ENCODE measurements around the gene NAPG.
A peak's percentile ranks its signal among the peaks of the same experiment; 100 is the strongest.
"Not testable (repeated sequence)": the region's sequence is repeated elsewhere in the genome, so short reads cannot be mapped to it uniquely, and the experiment has no call there.

The NAPG gene

GRCh38 chr18:10557085-10557677, 31.4 kb downstream of the NAPG start:
- no peak for ATAC-seq
- Mint-ChIP-seq H3K27ac (peak overlapping the region in 1 of 2 donors; percentile 69), H3K27me3 (no peaks in the 10 kb centered on the region), H3K4me1 (peaks cover 12% of the 10 kb centered on the region), H3K4me3 (no peak overlapping the region), H3K9me3 (no peaks in the 10 kb centered on the region)
- no peak for DNase-seq

- Mint-ChIP-seq H3K27ac (peak overlapping the region; percentile 15 to 50), H3K27me3 (no peaks in the 10 kb centered on the region), H3K9me3 (no peaks in the 10 kb centered on the region), H3K4me1 (peaks cover 12% of the 10 kb centered on the region), H3K4me3 (no peak overlapping the region)
- ATAC-seq (no peak), DNase-seq (no peak)
Measured at GRCh38 chr18:10558243-10558966, 32.6 kb downstream of the NAPG start.

GRCh38 chr18:10558967-10559298, 33.1 kb downstream of the NAPG start:
- DNase-seq (no peak), ATAC-seq (no peak)
- Mint-ChIP-seq H3K4me3 (no peak overlapping the region), H3K27ac (peak overlapping the region in 1 of 2 donors; percentile 72), H3K27me3 (no peaks in the 10 kb centered on the region), H3K4me1 (peaks cover 12% of the 10 kb centered on the region), H3K9me3 (no peaks in the 10 kb centered on the region)

GRCh38 chr18:10559553-10560451, 34.0 kb downstream of the NAPG start:
- ATAC-seq (peak; percentile 75), DNase-seq (peak in 1 of 2 donors; percentile 26)
- no peaks in the 10 kb centered on the region for H3K27me3 Mint-ChIP-seq
- peaks cover 19% of the 10 kb centered on the region for H3K4me1 Mint-ChIP-seq
- no peaks in the 10 kb centered on the region for H3K9me3 Mint-ChIP-seq
- H3K4me3 Mint-ChIP-seq, result peak overlapping the region; percentile 49 to 58
- H3K27ac Mint-ChIP-seq, result peak overlapping the region in 1 of 2 donors; percentile 11

- Mint-ChIP-seq H3K27ac (peak overlapping the region in 1 of 2 donors; percentile 2), H3K4me3 (peak overlapping the region; percentile 38 to 49), H3K9me3 (no peaks in the 10 kb centered on the region), H3K4me1 (peaks cover 19% of the 10 kb centered on the region), H3K27me3 (no peaks in the 10 kb centered on the region)
- peak; percentile 73 for ATAC-seq
- peak; percentile 47 to 49 for DNase-seq
Measured at GRCh38 chr18:10560452-10561045, 34.7 kb downstream of the NAPG start.

- ATAC-seq (no peak), DNase-seq (no peak)
- no peaks in the 10 kb centered on the region for H3K27me3 Mint-ChIP-seq
- H3K9me3 Mint-ChIP-seq, result no peaks in the 10 kb centered on the region
- H3K4me3 Mint-ChIP-seq, result no peak overlapping the region
- H3K4me1 Mint-ChIP-seq, result peaks cover 19% of the 10 kb centered on the region
- H3K27ac Mint-ChIP-seq, result no peak overlapping the region
Measured at GRCh38 chr18:10562773-10563160, 36.9 kb downstream of the NAPG start.

GRCh38 chr18:10563886-10564285, 38.1 kb downstream of the NAPG start:
- Mint-ChIP-seq H3K27me3 (no peaks in the 10 kb centered on the region), H3K27ac (peak overlapping the region in 1 of 2 donors; percentile 67), H3K4me3 (no peak overlapping the region), H3K4me1 (peaks cover 19% of the 10 kb centered on the region), H3K9me3 (no peaks in the 10 kb centered on the region)
- no peak for DNase-seq
- ATAC-seq, result no peak

- Mint-ChIP-seq H3K9me3 (no peaks in the 10 kb centered on the region), H3K27me3 (no peaks in the 10 kb centered on the region), H3K4me3 (no peak overlapping the region), H3K27ac (peak overlapping the region in 1 of 2 donors; percentile 89), H3K4me1 (peaks cover 14% of the 10 kb centered on the region)
- DNase-seq (no peak), ATAC-seq (no peak)
Measured at GRCh38 chr18:10564975-10565773, 39.3 kb downstream of the NAPG start.

- ATAC-seq (no peak), DNase-seq (no peak)
- H3K9me3 Mint-ChIP-seq, result no peaks in the 10 kb centered on the region
- peaks cover 7% of the 10 kb centered on the region for H3K4me1 Mint-ChIP-seq
- no peak overlapping the region for H3K27ac Mint-ChIP-seq
- no peak overlapping the region for H3K4me3 Mint-ChIP-seq
- no peaks in the 10 kb centered on the region for H3K27me3 Mint-ChIP-seq
Measured at GRCh38 chr18:10565835-10566234, 40.0 kb downstream of the NAPG start.

- no peak overlapping the region for H3K4me3 Mint-ChIP-seq
- DNase-seq (no peak), ATAC-seq (no peak)
- no peaks in the 10 kb centered on the region for H3K9me3 Mint-ChIP-seq
- H3K27ac Mint-ChIP-seq, result no peak overlapping the region
- H3K4me1 Mint-ChIP-seq, result peaks cover 7% of the 10 kb centered on the region
- no peaks in the 10 kb centered on the region for H3K27me3 Mint-ChIP-seq
Measured at GRCh38 chr18:10566390-10566789, 40.6 kb downstream of the NAPG start.

GRCh38 chr18:10569941-10570340, 44.1 kb downstream of the NAPG start:
- not testable (repeated sequence) for DNase-seq, H3K4me1 Mint-ChIP-seq, ATAC-seq, H3K27me3 Mint-ChIP-seq, H3K27ac Mint-ChIP-seq, H3K9me3 Mint-ChIP-seq, H3K4me3 Mint-ChIP-seq

GRCh38 chr18:10570622-10571021, 44.8 kb downstream of the NAPG start:
- Mint-ChIP-seq H3K27me3 (no peaks in the 10 kb centered on the region), H3K27ac (no peak overlapping the region), H3K4me1 (no peaks in the 10 kb centered on the region), H3K9me3 (no peaks in the 10 kb centered on the region), H3K4me3 (no peak overlapping the region)
- DNase-seq (no peak), ATAC-seq (no peak)

- H3K9me3 Mint-ChIP-seq, result no peaks in the 10 kb centered on the region
- H3K4me1 Mint-ChIP-seq, result no peaks in the 10 kb centered on the region
Measured at GRCh38 chr18:10571537-10571936, 45.7 kb downstream of the NAPG start.

GRCh38 chr18:10573261-10573660, 47.4 kb downstream of the NAPG start:
- not testable (repeated sequence) for H3K9me3 Mint-ChIP-seq, H3K27ac Mint-ChIP-seq, H3K4me1 Mint-ChIP-seq, H3K4me3 Mint-ChIP-seq, DNase-seq, ATAC-seq, H3K27me3 Mint-ChIP-seq

More at GRCh38 chr18:10571537-10571936, 45.7 kb downstream of the NAPG start:
- no peak for ATAC-seq
- Mint-ChIP-seq H3K4me3 (no peak overlapping the region), H3K27me3 (no peaks in the 10 kb centered on the region), H3K27ac (no peak overlapping the region)
- DNase-seq, result no peak

- not testable (repeated sequence) for DNase-seq, H3K9me3 Mint-ChIP-seq, H3K27ac Mint-ChIP-seq, H3K27me3 Mint-ChIP-seq, H3K4me3 Mint-ChIP-seq, H3K4me1 Mint-ChIP-seq, ATAC-seq
Measured at GRCh38 chr18:10574412-10574811, 48.6 kb downstream of the NAPG start.
